HepG2 (cell line): ENCODE measurements around the gene NUTF2. TPM values are rescaled to one million over a fixed set of nuclear protein-coding genes. Genes with fewer than 3 reads are reported as not detected.

Experiments used
- EZH2 ChIP-seq: conservative IDR thresholded peaks from 2 replicates; pipeline ENCODE4 v1.6.1; 2012; ENCODE audit warnings: mild to moderate bottlenecking, low read depth, low read length, moderate library complexity
- FLYWCH1 ChIP-seq: sonication (generic); formaldehyde crosslinking; IDR thresholded peaks from 2 replicates; pipeline ENCODE4 v1.8.1; 2023; ENCODE audit warnings: mild to moderate bottlenecking, missing genetic modification reagents
- FOXA1 ChIP-seq, 2 experiments: fragments of 450-650 bp in 1 of 2; sonication (generic) in 1 of 2; formaldehyde crosslinking in 1 of 2; IDR thresholded peaks; 2 replicates each; pipeline versions ENCODE4 v1.4.0 to v1.6.1; 2016 to 2020; ENCODE audit warnings: missing genetic modification reagents in 1 of 2
- HIC2 ChIP-seq: sonication (generic); formaldehyde crosslinking; IDR thresholded peaks from 2 replicates; pipeline ENCODE4 v1.9.0; 2022; ENCODE audit warnings: low read depth, missing genetic modification reagents
- KDM3A ChIP-seq: IDR thresholded peaks from 2 replicates; pipeline ENCODE4 v1.6.1; 2018; ENCODE audit warnings: low read depth, missing compliant biosample characterization
- MIER2 ChIP-seq: IDR thresholded peaks from 2 replicates; pipeline ENCODE4 v1.6.1; 2016; ENCODE audit warnings: missing biosample characterization, missing genetic modification reagents
- PRDM10 ChIP-seq: sonication (generic); formaldehyde crosslinking; IDR thresholded peaks from 2 replicates; pipeline ENCODE4 v1.4.0; 2020; ENCODE audit warnings: low read depth, missing genetic modification reagents
- SRF ChIP-seq: IDR thresholded peaks from 2 replicates; pipeline ENCODE4 v1.6.1; 2011; ENCODE audit warnings: mild to moderate bottlenecking, low read depth, low read length, moderate library complexity
- TARDBP ChIP-seq: sonication (generic); formaldehyde crosslinking; IDR thresholded peaks from 2 replicates; pipeline ENCODE4 v1.8.0; 2022; ENCODE audit warnings: mild to moderate bottlenecking, missing genetic modification reagents
- USF2 ChIP-seq, 2 experiments: sonication (generic) in 1 of 2; formaldehyde crosslinking in 1 of 2; IDR thresholded peaks; 2 replicates each; pipeline versions ENCODE4 v1.5.1 to v1.6.1; 2011 to 2020; ENCODE audit warnings: borderline replicate concordance in 1 of 2, low read depth in 1 of 2, low read length in 1 of 2, mild to moderate bottlenecking in 1 of 2, missing genetic modification reagents in 1 of 2, moderate library complexity in 1 of 2
- ZC3H4 ChIP-seq: sonication (generic); formaldehyde crosslinking; IDR thresholded peaks from 2 replicates; pipeline ENCODE4 v1.4.0; 2020; ENCODE audit warnings: missing genetic modification reagents, borderline replicate concordance
- ZNF281 ChIP-seq: sonication (generic); formaldehyde crosslinking; IDR thresholded peaks from 2 replicates; pipeline ENCODE4 v1.4.0; 2020; ENCODE audit warnings: missing genetic modification reagents, borderline replicate concordance
- ZNF317 ChIP-seq: sonication (generic); formaldehyde crosslinking; IDR thresholded peaks from 2 replicates; pipeline ENCODE4 v1.5.0; 2020; ENCODE audit warnings: mild to moderate bottlenecking, missing genetic modification reagents
- ZNF557 ChIP-seq: sonication (generic); formaldehyde crosslinking; IDR thresholded peaks from 2 replicates; pipeline ENCODE4 v1.4.0; 2020; ENCODE audit warnings: missing genetic modification reagents
- polyA plus RNA-seq, 8 experiments: library from polyadenylated mRNA; depleted of rRNA in 3 of 8; stranded (reverse) in 7 of 8; unstranded in 1 of 8; fragments of >200 nt; fragmentation: Illumina TruSeq in 4 of 8; extraction: Trizol in 4 of 8; gene quantifications; 2 replicates each; pipeline versions ENCODE4 v1.2.1 to v1.2.3, GENCODE V29; 2011 to 2016; ENCODE audit warnings: low read depth in 4 of 8, missing spikeins in 1 of 8, mixed read lengths in 1 of 8; ENCODE audit not compliant: insufficient read depth in 1 of 8
- total RNA-seq, 5 experiments: library from RNA; depleted of rRNA; stranded (reverse); fragments of >200 nt; fragmentation: Illumina TruSeq; extraction: Trizol; gene quantifications; 2 replicates each; pipeline ENCODE4 v1.2.3, GENCODE V29; 2016; ENCODE audit warnings: low read depth in 1 of 5

The NUTF2 gene
- total and polyA plus RNA-seq, 2 of the 13 experiments (the other 11 are each of a cell fraction or from before 2014, with no cell fraction given), result 168 to 214 TPM

GRCh38 chr16:67857547-67858233, 11.0 kb downstream of the NUTF2 start (continued):
- TF ChIP-seq USF2 (IDR thresholded peaks at IDR 0.05; ENCODE audit: low read depth, low read length) (no peak), USF2 (CRISPR knock-in tag; IDR thresholded peaks at IDR 0.05; ENCODE audit: borderline replicate concordance) (no peak), FOXA1 (IDR thresholded peaks at IDR 0.05) (no peak), FOXA1 (CRISPR knock-in tag; IDR thresholded peaks at IDR 0.05) (0 out of 2 replicates have a peak, but pooled peaks have one; percentile 42), SRF (0 out of 2 replicates have a peak, but pooled peaks have one; percentile 38), ZNF317 (CRISPR knock-in tag) (no peak), KDM3A (CRISPR knock-in tag) (no peak), EZH2 (no peak), TARDBP (CRISPR knock-in tag) (peak; percentile 68; the same call in 1 of the 2 replicates), ZNF557 (CRISPR knock-in tag) (no peak), MIER2 (CRISPR knock-in tag) (peak; percentile 40; the same call in 1 of the 2 replicates), ZNF281 (CRISPR knock-in tag) (0 out of 2 replicates have a peak, but pooled peaks have one; percentile 57), ZC3H4 (CRISPR knock-in tag) (no peak), HIC2 (CRISPR knock-in tag) (no peak), PRDM10 (0 out of 2 replicates have a peak, but pooled peaks have one; percentile 13), FLYWCH1 (CRISPR knock-in tag) (no peak)
